ENCODE results near the gene ABCB11.
A peak's percentile ranks its signal among the peaks of the same experiment; 100 is the strongest.

The ABCB11 gene

GRCh38 chr2:169031202-169031601 lies at the start of gene ABCB11:
TSS of gene ABCB11 (minus strand) at chr2:169031324. CDS start at chr2:169018125, 13,199 bp downstream.
- no peak for DNase-seq (ENCODE audit: low read depth)
- in situ Hi-C loops (cut with HindIII; ENCODE audit: low sequenced_read_pairs): no loop called here
- H3K4me3 ChIP-seq (ENCODE audit: low read depth, low read length): no peak within 1 kb of the TSS
- TF ChIP-seq CTCF (IDR thresholded peaks at IDR 0.05; ENCODE audit: low read depth, low read length, missing control alignments): no peak

GRCh38 chr2:169080250-169081069 lies 49.3 kb upstream of the ABCB11 start:
- H3K4me3 ChIP-seq (ENCODE audit: low read depth, low read length): no peak overlapping the region
- in situ Hi-C loops (cut with HindIII; ENCODE audit: low sequenced_read_pairs): no loop called here
- TF ChIP-seq CTCF (IDR thresholded peaks at IDR 0.05; ENCODE audit: low read depth, low read length, missing control alignments): no peak
- no peak for DNase-seq (ENCODE audit: low read depth)

GRCh38 chr2:169077674-169078240 lies 46.6 kb upstream of the ABCB11 start:
- TF ChIP-seq CTCF (IDR thresholded peaks at IDR 0.05; ENCODE audit: low read depth, low read length, missing control alignments): no peak
- no peak overlapping the region for H3K4me3 ChIP-seq (ENCODE audit: low read depth, low read length)
- in situ Hi-C loops (cut with HindIII; ENCODE audit: low sequenced_read_pairs): no loop called here
- DNase-seq (ENCODE audit: low read depth): no peak

- H3K4me3 ChIP-seq (ENCODE audit: low read depth, low read length): no peak overlapping the region
- TF ChIP-seq CTCF (IDR thresholded peaks at IDR 0.05; ENCODE audit: low read depth, low read length, missing control alignments): no peak
- peak; percentile 85 for DNase-seq (ENCODE audit: low read depth)
- in situ Hi-C loops (cut with HindIII; ENCODE audit: low sequenced_read_pairs): no loop called here
These were observed 43.0 kb upstream of the ABCB11 start for GRCh38 chr2:169073963-169074751.

GRCh38 chr2:169073211-169073962 lies 42.3 kb upstream of the ABCB11 start:
- no peak for TF ChIP-seq CTCF (IDR thresholded peaks at IDR 0.05; ENCODE audit: low read depth, low read length, missing control alignments)
- no peak overlapping the region for H3K4me3 ChIP-seq (ENCODE audit: low read depth, low read length)
- in situ Hi-C loops (cut with HindIII; ENCODE audit: low sequenced_read_pairs): no loop called here
- no peak for DNase-seq (ENCODE audit: low read depth)
